ENCODE results near the gene COMP. TPM values are rescaled to one million over a fixed set of nuclear protein-coding genes. Genes with fewer than 3 reads are reported as not detected.

Gene COMP
- polyA plus RNA-seq, 2 of the 4 experiments (the other 2 are of a cell fraction): not detected

GRCh38 chr19:18759995-18760426 lies 31.1 kb downstream of the COMP start (continued):
- no peak for TF ChIP-seq JUNB (IDR thresholded peaks at IDR 0.05)
- TF ChIP-seq ELK1 (IDR thresholded peaks at IDR 0.05; ENCODE audit: low read depth, low read length): no peak
- TF ChIP-seq HEYL (CRISPR knock-in tag; IDR thresholded peaks at IDR 0.05): no peak
- no peak for TF ChIP-seq ZNF302 (CRISPR knock-in tag; IDR thresholded peaks at IDR 0.05)
- TF ChIP-seq TFCP2L1 (CRISPR knock-in tag; IDR thresholded peaks at IDR 0.05): no peak
- no peak for TF ChIP-seq GATA3 (IDR thresholded peaks at IDR 0.05; ENCODE audit: borderline replicate concordance)
- TF ChIP-seq ZSCAN20 (CRISPR knock-in tag; IDR thresholded peaks at IDR 0.05): no peak

GRCh38 chr19:18759304-18759994 lies 31.7 kb downstream of the COMP start:
- TF ChIP-seq HOXA7 (CRISPR knock-in tag; IDR thresholded peaks at IDR 0.05): no peak
- TF ChIP-seq HOXB13 (CRISPR knock-in tag; IDR thresholded peaks at IDR 0.05; ENCODE audit: low read depth): no peak
- TF ChIP-seq BHLHE40 (IDR thresholded peaks at IDR 0.05; ENCODE audit: low read depth, low read length): no peak
- TF ChIP-seq POLR2A (IDR thresholded peaks at IDR 0.05; ENCODE audit: low read length): no peak
- no peak for TF ChIP-seq USF2 (IDR thresholded peaks at IDR 0.05)
- no peak for TF ChIP-seq EP300 (IDR thresholded peaks at IDR 0.05)
- no peak for TF ChIP-seq SREBF2 (IDR thresholded peaks at IDR 0.05)
- no peak for TF ChIP-seq RARB (CRISPR knock-in tag; IDR thresholded peaks at IDR 0.05)
- no peak for TF ChIP-seq NPAS2 (CRISPR knock-in tag; IDR thresholded peaks at IDR 0.05; ENCODE audit: borderline replicate concordance)
- no peak for TF ChIP-seq CHD4 (IDR thresholded peaks at IDR 0.05; ENCODE audit: borderline replicate concordance)
- TF ChIP-seq REST (IDR thresholded peaks at IDR 0.05): no peak
- TF ChIP-seq HES2 (IDR thresholded peaks at IDR 0.05): no peak
- TF ChIP-seq FOXS1 (CRISPR knock-in tag; IDR thresholded peaks at IDR 0.05): no peak
- no peak for TF ChIP-seq KDM5A (IDR thresholded peaks at IDR 0.05)
- no peak for TF ChIP-seq FOSL2 (IDR thresholded peaks at IDR 0.05)
- no peak for TF ChIP-seq FOSL2 (CRISPR knock-in tag; IDR thresholded peaks at IDR 0.05)
- no peak for TF ChIP-seq ZSCAN20 (CRISPR knock-in tag; IDR thresholded peaks at IDR 0.05)
- TF ChIP-seq MAX (IDR thresholded peaks at IDR 0.05): no peak
- TF ChIP-seq EHMT2 (IDR thresholded peaks at IDR 0.05; ENCODE audit: low read depth): no peak
- TF ChIP-seq FOSB (CRISPR knock-in tag; IDR thresholded peaks at IDR 0.05): no peak
- TF ChIP-seq JUN (IDR thresholded peaks at IDR 0.05): no peak
- Histone ChIP-seq H3K4me2 (no peak overlapping the region), H3K4me1 (peaks cover 9% of the 10 kb centered on the region; the same call in 2 of the 3 replicates), H3K9me3 (no peaks in the 10 kb centered on the region), H3K27ac (no peak overlapping the region), H3K4me3 (no peak overlapping the region)
- no peak for FAIRE-seq
- CTCF ChIA-PET: no interaction called here
- WGBS (ENCODE audit: missing lambda C conversion rate): 87% methylated on average over 14 of the region's 19 CpGs
- no peak for DNase-seq (ENCODE audit: low read depth in 1 of 2, low spot score in 1 of 2)
- ATAC-seq: 0 out of 6 replicates have a peak, but pooled peaks of 1 of the 2 experiments have one; percentile 27
- POLR2A ChIA-PET: no interaction called here
